IPS-15b (cell line): ENCODE data around the gene PLIN5.
"Not testable (repeated sequence)": the region's sequence is repeated elsewhere in the genome, so short reads cannot be mapped to it uniquely, and the experiment has no call there.

Experiments used
- H3K27me3 ChIP-seq: one replicate; pipeline ENCODE4 v1.6.1; 2013; ENCODE audit warnings: low read length; ENCODE audit not compliant: control insufficient read depth, insufficient read depth
- H3K36me3 ChIP-seq: one replicate; pipeline ENCODE4 v1.6.1; 2013; ENCODE audit warnings: low read length; ENCODE audit not compliant: control insufficient read depth, insufficient read depth
- H3K4me1 ChIP-seq: one replicate; pipeline ENCODE4 v1.6.1; 2013; ENCODE audit warnings: mild to moderate bottlenecking, low read length; ENCODE audit not compliant: control insufficient read depth, insufficient read depth
- H3K4me3 ChIP-seq: one replicate; pipeline ENCODE4 v1.5.1; 2013; ENCODE audit warnings: low read depth, low read length
- H3K9ac ChIP-seq: one replicate; pipeline ENCODE4 v1.6.1; 2013; ENCODE audit warnings: low read depth, mild to moderate bottlenecking, low read length
- H3K9me3 ChIP-seq: one replicate; pipeline ENCODE4 v1.6.1; 2013; ENCODE audit warnings: mild to moderate bottlenecking, low read length; ENCODE audit not compliant: control insufficient read depth, insufficient read depth

Gene PLIN5

GRCh38 chr19:4577020-4577782 is 42.2 kb upstream of the PLIN5 start:
- H3K27me3 ChIP-seq = peaks cover 4% of the 10 kb centered on the region
- peaks cover 10% of the 10 kb centered on the region for H3K4me1 ChIP-seq
- no peak overlapping the region for H3K9ac ChIP-seq
- H3K4me3 ChIP-seq = no peak overlapping the region
- no peaks in the 10 kb centered on the region for H3K9me3 ChIP-seq
- H3K36me3 ChIP-seq = peaks cover 3% of the 10 kb centered on the region

GRCh38 chr19:4576016-4576933 is 41.3 kb upstream of the PLIN5 start:
- Histone ChIP-seq H3K36me3 (peaks cover 3% of the 10 kb centered on the region), H3K9ac (no peak overlapping the region), H3K27me3 (no peaks in the 10 kb centered on the region), H3K4me3 (no peak overlapping the region), H3K9me3 (no peaks in the 10 kb centered on the region), H3K4me1 (peaks cover 10% of the 10 kb centered on the region)

GRCh38 chr19:4575267-4576015 is 40.4 kb upstream of the PLIN5 start:
- Histone ChIP-seq H3K36me3 (peaks cover 3% of the 10 kb centered on the region), H3K9me3 (no peaks in the 10 kb centered on the region), H3K9ac (peak overlapping the region; percentile 24), H3K4me1 (peaks cover 10% of the 10 kb centered on the region), H3K4me3 (peak overlapping the region; percentile 32), H3K27me3 (no peaks in the 10 kb centered on the region)

GRCh38 chr19:4573682-4574081 is 38.7 kb upstream of the PLIN5 start:
- Histone ChIP-seq H3K4me1 (peaks cover 7% of the 10 kb centered on the region), H3K27me3 (no peaks in the 10 kb centered on the region), H3K9ac (no peak overlapping the region), H3K36me3 (peaks cover 3% of the 10 kb centered on the region), H3K9me3 (no peaks in the 10 kb centered on the region), H3K4me3 (no peak overlapping the region)

- no peaks in the 10 kb centered on the region for H3K27me3 ChIP-seq
- no peak overlapping the region for H3K4me3 ChIP-seq
- peaks cover 5% of the 10 kb centered on the region for H3K4me1 ChIP-seq
- no peaks in the 10 kb centered on the region for H3K36me3 ChIP-seq
- H3K9ac ChIP-seq = no peak overlapping the region
- no peaks in the 10 kb centered on the region for H3K9me3 ChIP-seq
These were observed 36.4 kb upstream of the PLIN5 start for GRCh38 chr19:4571305-4571917.

- Histone ChIP-seq H3K4me3 (no peak overlapping the region), H3K27me3 (no peaks in the 10 kb centered on the region), H3K4me1 (peaks cover 5% of the 10 kb centered on the region), H3K9ac (no peak overlapping the region), H3K36me3 (no peaks in the 10 kb centered on the region), H3K9me3 (no peaks in the 10 kb centered on the region)
These were observed 35.9 kb upstream of the PLIN5 start for GRCh38 chr19:4570916-4571304.

GRCh38 chr19:4570402-4570801 is 35.4 kb upstream of the PLIN5 start:
- H3K27me3 ChIP-seq = no peaks in the 10 kb centered on the region
- no peaks in the 10 kb centered on the region for H3K9me3 ChIP-seq

GRCh38 chr19:4568886-4569285 is 33.9 kb upstream of the PLIN5 start:
- Histone ChIP-seq H3K9me3 (no peaks in the 10 kb centered on the region), H3K9ac (no peak overlapping the region), H3K36me3 (no peaks in the 10 kb centered on the region), H3K27me3 (no peaks in the 10 kb centered on the region), H3K4me1 (no peaks in the 10 kb centered on the region), H3K4me3 (no peak overlapping the region)

More at GRCh38 chr19:4570402-4570801, 35.4 kb upstream of the PLIN5 start:
- H3K4me1 ChIP-seq = peaks cover under 1% of the 10 kb centered on the region
- H3K4me3 ChIP-seq = no peak overlapping the region
- no peak overlapping the region for H3K9ac ChIP-seq
- H3K36me3 ChIP-seq = no peaks in the 10 kb centered on the region

- H3K4me1 ChIP-seq = no peaks in the 10 kb centered on the region
- H3K36me3 ChIP-seq = no peaks in the 10 kb centered on the region
- no peak overlapping the region for H3K4me3 ChIP-seq
- H3K9ac ChIP-seq = no peak overlapping the region
- no peaks in the 10 kb centered on the region for H3K9me3 ChIP-seq
- no peaks in the 10 kb centered on the region for H3K27me3 ChIP-seq
These were observed 32.6 kb upstream of the PLIN5 start for GRCh38 chr19:4567584-4568071.

GRCh38 chr19:4566402-4567051 is 31.5 kb upstream of the PLIN5 start:
- Histone ChIP-seq H3K4me1 (no peaks in the 10 kb centered on the region), H3K9ac (no peak overlapping the region), H3K27me3 (no peaks in the 10 kb centered on the region), H3K36me3 (no peaks in the 10 kb centered on the region), H3K9me3 (no peaks in the 10 kb centered on the region), H3K4me3 (no peak overlapping the region)

GRCh38 chr19:4563562-4563961 is 28.5 kb upstream of the PLIN5 start:
- H3K9ac ChIP-seq, H3K27me3 ChIP-seq, H3K36me3 ChIP-seq, H3K4me3 ChIP-seq, H3K4me1 ChIP-seq, H3K9me3 ChIP-seq: not testable (repeated sequence)
